HL-60 (cell line): Measurements from ENCODE around the gene RBM5.

Source experiments
- DNase-seq, 2 experiments: peaks; one replicate each; pipeline ENCODE4 v3.0.0-alpha.2; 2010 to 2020; ENCODE audit warnings: low read depth in 1 of 2, low spot score in 1 of 2
- H3K27ac ChIP-seq: fragments of 250-450 bp; sonication (Bioruptor Pico); replicated peaks from 2 replicates; pipeline ENCODE4 v1.5.1; 2020; ENCODE audit warnings: mild to moderate bottlenecking, moderate library complexity
- H3K27me3 ChIP-seq: fragments of 250-450 bp; sonication (Bioruptor Pico); 2 replicates; pipeline ENCODE4 v1.5.1; 2021; ENCODE audit warnings: mild to moderate bottlenecking, moderate library complexity; ENCODE audit not compliant: insufficient read depth, poor library complexity, severe bottlenecking
- H3K4me3 ChIP-seq: replicated peaks from 2 replicates; pipeline ENCODE4 v1.5.1; 2011; ENCODE audit warnings: mild to moderate bottlenecking, control low read depth, low read length; ENCODE audit not compliant: insufficient read depth
- GABPA ChIP-seq: IDR thresholded peaks from 2 replicates; pipeline ENCODE4 v1.6.1; 2012; ENCODE audit warnings: low read depth
- POLR2AphosphoS5 ChIP-seq: IDR thresholded peaks from 2 replicates; pipeline ENCODE4 v1.6.1; 2012; ENCODE audit warnings: low read depth
- SPI1 ChIP-seq: IDR thresholded peaks from 2 replicates; pipeline ENCODE4 v1.6.1; 2012; ENCODE audit warnings: low read depth, mild to moderate bottlenecking, borderline replicate concordance
- TF ChIP-seq, protein P1 (sequence below): IDR thresholded peaks from one replicate; pipeline ENCODE4 v1.5.1; 2011; ENCODE audit warnings: low read length, control low read depth, inconsistent platforms; ENCODE audit not compliant: insufficient read depth
- TF ChIP-seq, protein P2 (sequence below): IDR thresholded peaks from 2 replicates; pipeline ENCODE4 v1.6.1; 2012; ENCODE audit warnings: low read depth; ENCODE audit not compliant: insufficient replicate concordance

RBM5 gene

DNA sequence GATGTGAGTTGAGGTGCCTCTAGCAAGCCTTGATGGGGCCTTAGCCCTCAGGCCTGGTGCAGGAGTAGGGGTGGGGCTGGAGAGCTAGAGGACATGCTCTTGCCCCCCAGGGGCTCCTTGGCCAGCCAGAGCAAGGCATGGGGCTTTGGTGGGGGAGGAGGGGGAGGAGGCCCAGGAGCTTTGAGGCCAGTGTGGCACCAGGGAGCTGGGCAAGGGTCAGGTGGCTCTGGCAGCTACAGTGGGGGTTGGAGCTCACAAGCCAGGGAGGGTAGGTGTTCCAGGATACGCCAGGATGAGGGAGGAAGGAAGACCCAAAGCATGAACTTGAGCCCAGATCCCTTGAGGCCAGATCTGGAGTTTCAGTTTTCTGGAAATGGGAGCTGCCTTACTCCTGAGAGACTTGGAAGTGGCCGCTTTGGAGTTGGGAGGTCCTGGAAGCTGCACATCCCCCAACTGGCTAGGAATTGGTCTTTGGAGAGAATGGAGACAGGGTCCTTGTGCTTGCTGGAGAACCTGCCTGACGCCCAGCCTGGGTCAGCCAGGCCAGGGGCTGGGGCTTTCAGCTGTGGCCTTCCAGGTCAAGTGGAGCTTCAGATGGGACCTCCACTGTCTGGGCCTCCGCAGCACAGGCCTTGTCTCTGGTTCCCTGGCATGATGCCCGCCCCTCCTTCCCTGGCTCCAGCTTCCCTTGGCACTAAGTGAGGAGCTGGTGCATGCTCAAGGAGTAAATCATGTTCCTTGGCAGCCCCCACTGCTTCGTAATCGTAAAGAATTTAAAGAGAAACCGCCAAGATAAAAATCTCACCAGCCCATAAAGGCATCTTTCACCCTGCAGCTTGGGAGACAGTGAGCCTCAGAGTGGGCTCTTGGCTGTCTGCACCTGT is 75.1 kb downstream of the RBM5 start:
- TF ChIP-seq, protein P1, sequence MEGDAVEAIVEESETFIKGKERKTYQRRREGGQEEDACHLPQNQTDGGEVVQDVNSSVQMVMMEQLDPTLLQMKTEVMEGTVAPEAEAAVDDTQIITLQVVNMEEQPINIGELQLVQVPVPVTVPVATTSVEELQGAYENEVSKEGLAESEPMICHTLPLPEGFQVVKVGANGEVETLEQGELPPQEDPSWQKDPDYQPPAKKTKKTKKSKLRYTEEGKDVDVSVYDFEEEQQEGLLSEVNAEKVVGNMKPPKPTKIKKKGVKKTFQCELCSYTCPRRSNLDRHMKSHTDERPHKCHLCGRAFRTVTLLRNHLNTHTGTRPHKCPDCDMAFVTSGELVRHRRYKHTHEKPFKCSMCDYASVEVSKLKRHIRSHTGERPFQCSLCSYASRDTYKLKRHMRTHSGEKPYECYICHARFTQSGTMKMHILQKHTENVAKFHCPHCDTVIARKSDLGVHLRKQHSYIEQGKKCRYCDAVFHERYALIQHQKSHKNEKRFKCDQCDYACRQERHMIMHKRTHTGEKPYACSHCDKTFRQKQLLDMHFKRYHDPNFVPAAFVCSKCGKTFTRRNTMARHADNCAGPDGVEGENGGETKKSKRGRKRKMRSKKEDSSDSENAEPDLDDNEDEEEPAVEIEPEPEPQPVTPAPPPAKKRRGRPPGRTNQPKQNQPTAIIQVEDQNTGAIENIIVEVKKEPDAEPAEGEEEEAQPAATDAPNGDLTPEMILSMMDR: no peak
- no peak for DNase-seq
- Histone ChIP-seq H3K27me3 (peaks cover 7% of the 10 kb centered on the region), H3K4me3 (no peak overlapping the region), H3K27ac (no peak overlapping the region)

DNA sequence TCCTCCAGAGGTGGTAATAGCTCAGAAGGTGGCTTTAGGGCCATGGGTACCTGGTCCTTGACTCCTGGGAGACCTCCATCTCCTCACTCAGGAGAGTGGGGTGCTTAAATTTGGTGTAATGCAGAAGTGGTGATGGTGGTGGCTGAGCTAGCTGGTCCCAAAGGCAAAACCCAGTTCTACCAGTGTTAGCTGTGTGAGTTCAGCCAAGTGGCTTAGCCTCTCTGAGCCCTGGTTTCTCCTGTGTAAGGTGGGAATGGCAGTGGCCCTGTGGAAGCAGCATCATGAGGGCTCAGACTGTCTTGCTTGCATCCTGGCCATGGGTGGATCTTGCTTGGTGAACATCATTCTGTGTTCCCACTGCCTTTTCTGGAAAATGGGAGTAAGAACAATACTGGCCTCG is 75.8 kb downstream of the RBM5 start:
- peaks cover 3% of the 10 kb centered on the region for H3K27me3 ChIP-seq
- no peak for DNase-seq
- no peak overlapping the region for H3K27ac ChIP-seq

DNA sequence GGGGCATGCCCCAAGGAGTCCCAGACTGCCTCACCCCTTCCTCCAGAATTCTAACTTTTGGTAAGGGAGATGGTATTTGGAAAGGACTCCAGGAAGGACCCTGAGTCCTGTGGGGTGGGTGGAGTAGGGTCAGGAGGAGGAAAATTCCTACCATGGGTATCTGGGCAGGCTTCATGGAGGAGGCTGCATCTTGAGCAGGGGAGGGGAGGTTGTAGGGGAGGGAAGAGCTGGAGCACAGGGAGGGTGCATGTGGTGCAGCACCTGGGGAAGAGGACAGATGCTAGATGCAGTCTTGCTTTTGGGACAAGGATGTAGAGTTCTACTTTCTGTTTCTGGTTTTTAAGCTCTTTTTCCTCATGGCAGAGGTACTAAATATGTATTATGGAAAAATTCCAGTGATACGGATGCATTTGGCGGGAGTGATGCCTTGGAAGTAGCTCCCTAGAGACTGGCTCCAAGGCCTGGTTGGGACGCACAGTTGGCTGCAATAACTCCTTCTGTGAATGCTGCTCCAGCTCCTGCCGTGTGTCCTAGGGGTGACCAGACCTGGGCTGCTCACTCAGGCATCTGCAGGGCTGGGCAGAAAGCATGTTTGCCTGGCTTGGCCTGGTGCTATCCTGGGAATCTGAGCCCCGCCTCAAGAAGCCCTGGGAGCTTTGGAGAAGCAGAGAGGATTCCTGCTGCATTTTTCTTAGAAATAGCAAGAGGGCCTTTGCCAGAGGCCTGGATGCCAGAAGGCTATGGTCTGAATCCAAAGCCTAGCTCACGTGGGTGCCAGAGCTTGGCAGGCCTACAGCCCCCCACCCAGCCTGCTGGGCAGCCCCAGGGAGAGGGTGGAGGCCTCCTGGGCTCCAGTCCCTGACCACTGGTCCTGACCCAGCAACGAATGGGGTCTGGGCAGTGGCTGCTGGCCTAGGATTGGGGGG is 76.5 kb downstream of the RBM5 start:
- H3K4me3 ChIP-seq: no peak overlapping the region
- no peak overlapping the region for H3K27ac ChIP-seq
- DNase-seq: no peak
- H3K27me3 ChIP-seq: peaks cover 3% of the 10 kb centered on the region
- no peak for TF ChIP-seq GABPA
- TF ChIP-seq, protein P1: no peak
- TF ChIP-seq, protein P2, sequence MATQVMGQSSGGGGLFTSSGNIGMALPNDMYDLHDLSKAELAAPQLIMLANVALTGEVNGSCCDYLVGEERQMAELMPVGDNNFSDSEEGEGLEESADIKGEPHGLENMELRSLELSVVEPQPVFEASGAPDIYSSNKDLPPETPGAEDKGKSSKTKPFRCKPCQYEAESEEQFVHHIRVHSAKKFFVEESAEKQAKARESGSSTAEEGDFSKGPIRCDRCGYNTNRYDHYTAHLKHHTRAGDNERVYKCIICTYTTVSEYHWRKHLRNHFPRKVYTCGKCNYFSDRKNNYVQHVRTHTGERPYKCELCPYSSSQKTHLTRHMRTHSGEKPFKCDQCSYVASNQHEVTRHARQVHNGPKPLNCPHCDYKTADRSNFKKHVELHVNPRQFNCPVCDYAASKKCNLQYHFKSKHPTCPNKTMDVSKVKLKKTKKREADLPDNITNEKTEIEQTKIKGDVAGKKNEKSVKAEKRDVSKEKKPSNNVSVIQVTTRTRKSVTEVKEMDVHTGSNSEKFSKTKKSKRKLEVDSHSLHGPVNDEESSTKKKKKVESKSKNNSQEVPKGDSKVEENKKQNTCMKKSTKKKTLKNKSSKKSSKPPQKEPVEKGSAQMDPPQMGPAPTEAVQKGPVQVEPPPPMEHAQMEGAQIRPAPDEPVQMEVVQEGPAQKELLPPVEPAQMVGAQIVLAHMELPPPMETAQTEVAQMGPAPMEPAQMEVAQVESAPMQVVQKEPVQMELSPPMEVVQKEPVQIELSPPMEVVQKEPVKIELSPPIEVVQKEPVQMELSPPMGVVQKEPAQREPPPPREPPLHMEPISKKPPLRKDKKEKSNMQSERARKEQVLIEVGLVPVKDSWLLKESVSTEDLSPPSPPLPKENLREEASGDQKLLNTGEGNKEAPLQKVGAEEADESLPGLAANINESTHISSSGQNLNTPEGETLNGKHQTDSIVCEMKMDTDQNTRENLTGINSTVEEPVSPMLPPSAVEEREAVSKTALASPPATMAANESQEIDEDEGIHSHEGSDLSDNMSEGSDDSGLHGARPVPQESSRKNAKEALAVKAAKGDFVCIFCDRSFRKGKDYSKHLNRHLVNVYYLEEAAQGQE: no peak
- TF ChIP-seq SPI1: no peak
- TF ChIP-seq POLR2AphosphoS5: no peak

More for the DNA sequence above, 75.8 kb downstream of the RBM5 start:
- TF ChIP-seq, protein P2: no peak
- no peak overlapping the region for H3K4me3 ChIP-seq

DNA sequence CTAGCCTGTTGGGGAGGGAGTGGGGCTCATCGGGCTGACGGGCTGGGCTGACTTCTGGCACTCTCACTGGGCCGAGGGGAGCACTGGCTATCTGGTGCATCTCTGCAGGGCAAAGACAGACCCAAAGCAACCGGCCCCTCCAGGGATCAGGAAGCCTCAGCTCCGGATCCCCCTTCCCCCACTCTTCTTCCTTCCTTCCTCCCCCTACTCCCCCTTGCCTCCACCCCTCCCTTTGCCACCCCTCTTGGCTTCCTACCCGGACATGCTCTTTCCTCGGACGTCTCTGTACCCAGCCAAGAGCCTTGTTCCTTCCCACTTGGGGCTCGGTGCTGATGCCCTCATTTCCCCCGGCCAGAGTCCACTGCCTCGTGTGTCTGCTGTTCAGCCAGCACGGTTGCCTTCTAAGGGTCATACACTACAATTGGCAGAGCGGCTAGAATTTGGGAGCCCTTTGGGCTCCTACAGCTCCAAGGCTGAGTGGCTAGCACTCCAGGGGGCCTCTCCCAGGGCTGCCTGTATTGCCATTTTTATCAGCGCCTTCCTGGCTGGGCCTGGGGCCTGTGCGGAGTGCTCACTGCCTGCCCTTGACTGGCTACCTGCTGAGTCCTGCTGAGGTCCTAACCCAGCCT is 77.3 kb downstream of the RBM5 start:
- TF ChIP-seq, protein P1: no peak
- no peak for TF ChIP-seq POLR2AphosphoS5
- peaks cover 3% of the 10 kb centered on the region for H3K27me3 ChIP-seq
- H3K27ac ChIP-seq: no peak overlapping the region
- no peak for DNase-seq
- H3K4me3 ChIP-seq: no peak overlapping the region
